AG10803 (cell line): Measurements from ENCODE around the gene EMCN.

Experiments used
- DNase-seq: peaks from one replicate; pipeline ENCODE4 v3.0.0; 2010; ENCODE audit warnings: low read depth
- H3K4me3 ChIP-seq: 2 replicates; pipeline ENCODE4 v1.5.1; 2011; ENCODE audit warnings: mild to moderate bottlenecking, low read length, control low read depth
- TF ChIP-seq, protein P1 (sequence below): conservative IDR thresholded peaks from 2 replicates; pipeline ENCODE4 v1.5.1; 2011; ENCODE audit warnings: mild to moderate bottlenecking, low read length, control low read depth, inconsistent platforms

The EMCN gene, protein sequence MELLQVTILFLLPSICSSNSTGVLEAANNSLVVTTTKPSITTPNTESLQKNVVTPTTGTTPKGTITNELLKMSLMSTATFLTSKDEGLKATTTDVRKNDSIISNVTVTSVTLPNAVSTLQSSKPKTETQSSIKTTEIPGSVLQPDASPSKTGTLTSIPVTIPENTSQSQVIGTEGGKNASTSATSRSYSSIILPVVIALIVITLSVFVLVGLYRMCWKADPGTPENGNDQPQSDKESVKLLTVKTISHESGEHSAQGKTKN

DNA sequence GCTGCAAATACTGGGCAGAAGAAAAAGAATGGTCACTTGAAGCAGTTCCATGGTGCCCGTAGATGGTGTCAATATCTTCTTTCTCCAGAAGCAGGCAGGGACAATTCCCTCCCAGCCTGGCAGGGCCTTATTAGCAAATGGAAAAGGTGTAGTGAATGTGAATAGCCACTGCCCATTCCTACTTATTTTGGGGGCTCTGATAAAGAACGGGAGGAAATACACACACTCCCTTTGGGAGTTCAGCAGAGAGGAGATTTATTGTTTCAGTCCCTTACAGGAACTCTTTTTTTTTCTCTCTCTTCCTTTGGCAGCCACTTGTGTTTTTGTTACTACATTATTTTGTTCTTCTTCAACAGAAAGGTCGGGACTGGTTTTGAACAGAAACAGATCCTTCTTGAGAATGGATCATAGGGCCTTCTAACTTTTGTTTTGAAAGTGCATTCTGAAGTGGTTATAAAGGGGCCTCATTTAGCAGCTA is at the start of gene EMCN:
Gene EMCN (minus strand): TSS at position 159 of the 478 bp plus-strand sequence. CDS start 108 bp downstream, at position 51.
- peak; percentile 27 for DNase-seq
- 0 out of 2 replicates have a peak within 1 kb of the TSS, but pooled peaks have one; percentile 6 for H3K4me3 ChIP-seq
- TF ChIP-seq, protein P1, sequence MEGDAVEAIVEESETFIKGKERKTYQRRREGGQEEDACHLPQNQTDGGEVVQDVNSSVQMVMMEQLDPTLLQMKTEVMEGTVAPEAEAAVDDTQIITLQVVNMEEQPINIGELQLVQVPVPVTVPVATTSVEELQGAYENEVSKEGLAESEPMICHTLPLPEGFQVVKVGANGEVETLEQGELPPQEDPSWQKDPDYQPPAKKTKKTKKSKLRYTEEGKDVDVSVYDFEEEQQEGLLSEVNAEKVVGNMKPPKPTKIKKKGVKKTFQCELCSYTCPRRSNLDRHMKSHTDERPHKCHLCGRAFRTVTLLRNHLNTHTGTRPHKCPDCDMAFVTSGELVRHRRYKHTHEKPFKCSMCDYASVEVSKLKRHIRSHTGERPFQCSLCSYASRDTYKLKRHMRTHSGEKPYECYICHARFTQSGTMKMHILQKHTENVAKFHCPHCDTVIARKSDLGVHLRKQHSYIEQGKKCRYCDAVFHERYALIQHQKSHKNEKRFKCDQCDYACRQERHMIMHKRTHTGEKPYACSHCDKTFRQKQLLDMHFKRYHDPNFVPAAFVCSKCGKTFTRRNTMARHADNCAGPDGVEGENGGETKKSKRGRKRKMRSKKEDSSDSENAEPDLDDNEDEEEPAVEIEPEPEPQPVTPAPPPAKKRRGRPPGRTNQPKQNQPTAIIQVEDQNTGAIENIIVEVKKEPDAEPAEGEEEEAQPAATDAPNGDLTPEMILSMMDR = no peak

DNA sequence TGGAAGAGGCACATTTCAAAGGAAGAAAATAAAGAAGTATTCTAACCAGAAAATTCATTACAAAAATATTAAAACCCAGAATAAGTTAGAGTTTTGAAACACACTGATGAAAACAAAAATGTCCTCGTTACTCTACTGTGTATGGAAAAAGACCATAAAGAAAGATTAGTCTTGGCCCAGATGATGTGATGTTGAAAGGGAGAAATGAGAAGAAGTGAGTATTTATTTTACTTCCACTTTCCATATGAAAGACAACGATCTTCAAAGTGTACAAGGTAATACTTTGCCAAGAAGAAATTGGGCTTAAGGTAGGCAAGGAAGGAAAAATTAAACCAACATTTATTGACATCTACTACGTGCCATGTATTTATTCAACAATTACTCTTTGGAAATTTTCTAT is 48.6 kb upstream of the EMCN start:
- DNase-seq = no peak
- TF ChIP-seq, protein P1 = no peak
- H3K4me3 ChIP-seq = no peak overlapping the region

DNA sequence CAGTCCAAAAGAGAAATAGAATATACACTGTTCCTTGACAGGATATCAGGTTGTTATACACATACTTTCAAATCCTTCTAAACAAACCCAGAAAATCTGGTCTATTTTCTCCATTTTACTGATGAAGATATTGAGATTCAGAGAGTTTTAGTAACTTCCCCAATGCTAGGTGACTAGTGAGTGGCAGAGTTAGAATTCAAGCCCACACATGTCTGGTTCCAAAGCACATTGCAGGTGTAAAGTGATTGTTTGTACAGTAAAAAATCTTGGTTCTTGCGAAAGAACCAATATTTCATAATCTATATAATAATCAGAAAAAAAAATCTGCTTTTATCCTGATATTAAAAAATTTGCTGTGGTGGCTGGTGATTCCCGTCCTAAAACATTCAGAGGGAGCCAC is 39.5 kb upstream of the EMCN start:
- H3K4me3 ChIP-seq = no peak overlapping the region
- TF ChIP-seq, protein P1 = no peak
- DNase-seq = no peak

DNA sequence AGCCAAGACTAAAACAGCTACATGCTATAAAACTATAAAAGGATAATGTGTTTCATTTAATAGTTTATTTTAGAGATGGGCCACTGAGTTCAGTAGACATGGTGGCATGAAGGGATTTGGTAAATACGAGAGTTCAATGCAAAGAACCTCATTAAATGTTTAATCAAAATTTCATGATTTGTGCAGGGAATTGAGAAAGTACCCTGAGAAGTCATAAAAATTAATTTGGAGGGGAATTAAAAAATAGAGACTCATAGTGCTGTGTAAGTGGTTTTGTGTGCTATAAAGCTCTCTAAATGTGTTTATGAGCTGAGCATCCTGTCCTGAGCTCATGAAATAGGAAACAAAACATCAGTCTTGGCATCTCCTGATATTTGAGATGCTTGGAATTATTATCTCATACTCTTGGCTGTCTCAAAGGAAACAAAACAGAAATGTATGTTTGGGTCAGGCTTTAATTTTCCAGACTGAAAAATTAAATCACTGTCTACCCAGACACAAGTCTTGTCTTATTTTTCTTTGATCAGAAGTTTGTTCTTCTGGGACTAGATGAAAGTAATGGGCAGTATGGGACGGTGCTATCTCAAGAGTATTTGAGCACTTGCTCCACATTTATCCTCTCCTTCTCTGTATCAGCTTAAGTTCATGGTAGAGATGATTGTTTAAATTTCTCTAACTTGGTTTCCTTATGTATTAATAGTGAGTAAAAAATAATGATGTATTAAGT is 38.0 kb upstream of the EMCN start:
- peak; percentile 0 for DNase-seq
- no peak overlapping the region for H3K4me3 ChIP-seq
- TF ChIP-seq, protein P1 = no peak

DNA sequence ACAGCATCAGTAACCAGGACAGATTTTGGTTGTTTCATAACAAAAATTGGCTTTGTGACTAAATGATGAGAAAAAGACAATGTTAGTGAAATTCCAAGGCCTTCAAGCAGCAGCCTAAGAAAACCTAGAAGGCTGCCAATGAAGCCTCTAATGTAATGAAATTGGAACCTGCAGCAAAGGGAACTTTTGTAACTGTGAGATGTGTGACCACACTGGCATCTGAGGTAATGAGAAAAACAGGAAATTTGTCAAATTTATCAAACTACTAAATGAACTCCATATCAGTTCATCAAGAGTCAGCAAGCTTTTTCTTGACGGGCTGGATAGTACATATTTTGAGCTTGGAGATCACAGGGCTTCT is 30.4 kb upstream of the EMCN start:
- DNase-seq = peak; percentile 27
- H3K4me3 ChIP-seq = no peak overlapping the region
- TF ChIP-seq, protein P1 = no peak

DNA sequence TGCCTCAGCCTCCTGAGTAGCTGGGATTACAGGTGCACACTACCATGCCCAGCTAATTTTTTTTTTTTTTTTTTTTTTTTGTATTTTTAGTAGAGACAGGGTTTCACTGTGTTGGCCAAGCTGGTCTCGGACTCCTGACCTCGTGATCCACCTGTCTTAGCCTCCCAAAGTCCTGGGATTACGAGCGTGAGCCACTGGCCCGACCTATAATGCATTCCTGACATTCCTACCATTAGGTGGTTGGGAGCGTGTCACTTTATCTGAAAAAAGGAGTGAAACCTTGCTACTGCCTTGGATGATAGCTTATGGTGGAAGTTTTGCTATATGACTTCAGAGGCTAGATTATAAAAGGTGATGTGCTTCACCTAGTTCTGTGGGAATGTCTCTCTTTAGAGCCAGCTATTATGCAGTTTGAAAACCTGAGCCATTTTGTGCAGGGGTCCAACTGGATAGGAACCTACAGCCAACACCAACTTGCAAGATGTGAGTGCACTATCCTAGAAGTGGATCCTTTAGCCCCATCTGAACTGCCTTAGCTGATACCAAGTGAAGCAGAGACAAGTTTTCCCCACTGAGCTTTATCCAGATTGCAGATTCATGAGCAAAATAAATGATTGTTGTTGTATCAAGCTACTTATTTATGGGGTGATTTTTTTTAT is 29.8 kb upstream of the EMCN start:
- DNase-seq = no peak
- no peak overlapping the region for H3K4me3 ChIP-seq
- TF ChIP-seq, protein P1 = no peak
